Ovary (tissue), 9 donors: ENCODE measurements around the gene TAGAP. TPM values are rescaled to one million over a fixed set of nuclear protein-coding genes. Genes with fewer than 3 reads are reported as not detected.
"Not testable (repeated sequence)": the region's sequence is repeated elsewhere in the genome, so short reads cannot be mapped to it uniquely, and the experiment has no call there.

Experiments used
- DNase-seq, 5 donors: peaks; one replicate each; pipeline ENCODE4 v3.0.0-alpha.2; 2019 to 2020
- H3K27ac ChIP-seq, 2 donors: fragments of 200-600 bp; one replicate each; pipeline versions ENCODE4 v1.5.1 to v1.8.0; 2019 to 2022
- H3K27me3 ChIP-seq: fragments of 200-600 bp; one replicate; pipeline ENCODE4 v1.8.0; 2022
- H3K36me3 ChIP-seq: fragments of 200-600 bp; sonication (generic); one replicate; pipeline ENCODE4 v1.5.1; 2019
- H3K4me1 ChIP-seq: one replicate; pipeline ENCODE4 v1.8.1; 2013; ENCODE audit warnings: mild to moderate bottlenecking, moderate library complexity; ENCODE audit not compliant: insufficient read depth
- H3K4me3 ChIP-seq: fragments of 200-600 bp; sonication (generic); one replicate; pipeline ENCODE4 v1.5.1; 2017
- H3K9me3 ChIP-seq, 2 donors: fragments of 200-600 bp in 1 of 2; sonication (generic) in 1 of 2; one replicate each; pipeline versions ENCODE4 v1.5.1 to v1.8.1; 2013 to 2019; ENCODE audit warnings: mild to moderate bottlenecking in 1 of 2, moderate library complexity in 1 of 2
- EP300 ChIP-seq: sonication (generic); formaldehyde crosslinking; IDR thresholded peaks from one replicate; pipeline ENCODE4 v1.6.1; 2017; ENCODE audit warnings: antibody characterized with exemption
- POLR2A ChIP-seq: fragments of 450-650 bp; IDR thresholded peaks from one replicate; pipeline ENCODE4 v1.6.1; 2017; ENCODE audit warnings: antibody characterized with exemption, mild to moderate bottlenecking, moderate library complexity
- WGBS, 3 donors: extraction: QIAGEN DNeasy Blood & Tissue Kit in 1 of 3; methylation state at CpG; one replicate each; pipeline versions ENCODE4 v1.1.5 to v1.1.7; 2013 to 2017; 5-methylcytosine and 5-hydroxymethylcytosine counted together
- intact Hi-C, 4 donors: fragments of 100-400 bp; cut with DNase I; formaldehyde crosslinking; loops; one replicate each; pipeline versions ENCODE4 v1.11.0 to v1.15.1; 2022 to 2023
- polyA plus RNA-seq, 2 donors: library from polyadenylated mRNA; stranded (reverse); fragments of 200-250 nt in 1 of 2; fragments of 350-450 nt in 1 of 2; fragmentation: Illumina TruSeq in 1 of 2; extraction: RNeasy Lipid Tissue Mini Kit (QIAGEN cat#74804) in 1 of 2; gene quantifications; one replicate each; pipeline ENCODE4 v1.2.3, GENCODE V29; 2013 to 2014
- total RNA-seq, 7 donors: library from RNA; depleted of rRNA in 2 of 7; stranded (reverse); fragments of >200 nt in 2 of 7; fragmentation: NEBNext Ultra II Directional in 3 of 7; extraction: Animal tissue kit (Norgen Biotek cat#: 25700) in 3 of 7; gene quantifications; one replicate each; pipeline versions ENCODE4 v1.1.0 to v1.2.4, GENCODE V29; 2016 to 2023
- TF ChIP-seq, protein P1 (sequence below), 3 donors: fragments of 450-650 bp in 2 of 3; fragments of 200-600 bp in 1 of 3; IDR thresholded peaks; one replicate each; pipeline versions ENCODE4 v1.5.1 to v1.8.0; 2016 to 2022; ENCODE audit warnings: antibody characterized with exemption in 3 of 3, mild to moderate bottlenecking in 1 of 3
- donor health status: DM: no; HTN: no; CAD: no; lungs with moderate emphysema.
- donor health status: DM: no; HTN: no; CAD: no.
- donor health status: Bipolar disorder and iron deficiency.
- donor health status: DM: yes; HTN: yes; CAD: no.
- donor health status: DM: no; HTN: no; CAD: no.
- donor health status: DM: yes; HTN: yes; CAD: no.

TAGAP gene
- total and polyA plus RNA-seq, 9 donors = 0.58 to 5.1 (median 1.4) TPM

DNA sequence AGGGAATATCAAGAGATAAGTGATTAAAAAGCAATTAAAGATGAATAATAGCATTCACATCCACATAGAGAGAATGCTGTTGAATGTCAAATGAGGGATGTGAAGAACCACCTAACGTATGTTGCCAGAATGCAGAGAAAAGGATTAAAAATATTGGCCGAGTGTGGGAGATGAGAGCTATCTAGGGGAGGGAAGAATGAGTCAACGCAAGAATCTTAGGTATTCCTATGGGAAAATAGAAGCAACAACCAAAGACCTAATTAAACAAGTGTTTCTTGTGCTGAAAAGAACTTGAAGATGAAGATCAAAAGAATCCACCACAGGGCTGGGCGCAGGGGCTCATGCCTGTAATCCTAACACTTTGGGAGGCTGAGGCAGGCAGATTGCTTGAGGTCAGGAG is 32.6 kb downstream of the TAGAP start:
- 17 to 51% (median 47%) methylated on average over 4 of the region's 4 CpGs for WGBS, 3 donors
- H3K9me3 ChIP-seq = peaks cover 0 to 5% of the 10 kb centered on the region in 2 donors
- H3K27ac ChIP-seq = no peak overlapping the region
- peaks cover 1% of the 10 kb centered on the region for H3K4me1 ChIP-seq
- no peak for DNase-seq
- no peaks in the 10 kb centered on the region for H3K36me3 ChIP-seq
- no peaks in the 10 kb centered on the region for H3K27me3 ChIP-seq
- intact Hi-C loops = loop anchor here in 1 of 4 donors (10.0 kb wide), 1 partner anchor 123 kb away; no protein-coding TSS in a partner anchor
- H3K4me3 ChIP-seq = no peak overlapping the region
- no peak for TF ChIP-seq EP300
- TF ChIP-seq, protein P1, sequence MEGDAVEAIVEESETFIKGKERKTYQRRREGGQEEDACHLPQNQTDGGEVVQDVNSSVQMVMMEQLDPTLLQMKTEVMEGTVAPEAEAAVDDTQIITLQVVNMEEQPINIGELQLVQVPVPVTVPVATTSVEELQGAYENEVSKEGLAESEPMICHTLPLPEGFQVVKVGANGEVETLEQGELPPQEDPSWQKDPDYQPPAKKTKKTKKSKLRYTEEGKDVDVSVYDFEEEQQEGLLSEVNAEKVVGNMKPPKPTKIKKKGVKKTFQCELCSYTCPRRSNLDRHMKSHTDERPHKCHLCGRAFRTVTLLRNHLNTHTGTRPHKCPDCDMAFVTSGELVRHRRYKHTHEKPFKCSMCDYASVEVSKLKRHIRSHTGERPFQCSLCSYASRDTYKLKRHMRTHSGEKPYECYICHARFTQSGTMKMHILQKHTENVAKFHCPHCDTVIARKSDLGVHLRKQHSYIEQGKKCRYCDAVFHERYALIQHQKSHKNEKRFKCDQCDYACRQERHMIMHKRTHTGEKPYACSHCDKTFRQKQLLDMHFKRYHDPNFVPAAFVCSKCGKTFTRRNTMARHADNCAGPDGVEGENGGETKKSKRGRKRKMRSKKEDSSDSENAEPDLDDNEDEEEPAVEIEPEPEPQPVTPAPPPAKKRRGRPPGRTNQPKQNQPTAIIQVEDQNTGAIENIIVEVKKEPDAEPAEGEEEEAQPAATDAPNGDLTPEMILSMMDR (IDR thresholded peaks at IDR 0.05) = no peak
- TF ChIP-seq POLR2A = no peak

DNA sequence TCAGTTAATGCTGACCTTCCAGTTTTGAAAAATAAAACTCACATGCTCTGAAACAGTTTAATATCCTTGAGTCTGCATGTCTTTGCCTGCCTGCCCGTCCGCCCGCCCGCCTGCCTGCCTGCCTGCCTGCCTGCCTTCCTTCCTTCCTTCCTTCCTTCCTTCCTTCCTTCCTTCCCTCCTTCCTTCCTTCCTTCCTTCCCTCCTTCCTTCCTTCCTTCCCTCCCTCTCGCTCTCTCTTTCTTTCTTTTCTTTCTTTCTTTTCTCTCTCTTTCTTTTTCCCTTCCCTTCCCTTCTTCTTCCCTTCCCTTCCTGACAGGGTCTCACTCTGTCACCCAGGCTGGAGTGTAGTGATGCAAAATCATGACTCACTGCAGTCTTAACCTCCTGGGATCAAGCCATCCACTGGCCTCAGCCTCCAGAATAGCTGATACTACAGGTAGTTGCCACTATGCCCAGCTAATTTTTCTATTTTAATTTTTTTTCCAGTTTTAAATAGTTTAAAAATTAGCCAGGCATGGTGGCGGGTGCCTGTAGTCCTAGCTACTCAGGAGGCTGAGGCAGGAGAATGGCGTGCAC is 34.7 kb downstream of the TAGAP start:
- H3K27ac ChIP-seq, H3K9me3 ChIP-seq, H3K4me3 ChIP-seq, H3K4me1 ChIP-seq, H3K36me3 ChIP-seq, H3K27me3 ChIP-seq, DNase-seq: not testable (repeated sequence)
- WGBS, 3 donors = 74 to 82% (median 79%) methylated on average over 7 of the region's 7 CpGs
- intact Hi-C loops = loop anchor here in 1 of 4 donors (10.0 kb wide), 1 partner anchor 125 kb away; no protein-coding TSS in a partner anchor

- Histone ChIP-seq H3K4me3 (no peak overlapping the region), H3K27me3 (no peaks in the 10 kb centered on the region), H3K4me1 (peaks cover 1% of the 10 kb centered on the region), H3K27ac (no peak overlapping the region), H3K9me3 (no peaks in the 10 kb centered on the region), H3K36me3 (no peaks in the 10 kb centered on the region)
- intact Hi-C loops = loop anchor here in 1 of 4 donors (10.0 kb wide), 1 partner anchor 96 kb away; no protein-coding TSS in a partner anchor
- DNase-seq = no peak
- 52 to 66% (median 65%) methylated on average over 10 of the region's 10 CpGs for WGBS, 3 donors
- TF ChIP-seq POLR2A (no peak), EP300 (no peak)
- TF ChIP-seq, protein P1 (IDR thresholded peaks at IDR 0.05) = no peak
Observed at GRCh38 chr6:159008656-159009288, 36.0 kb downstream of the TAGAP start.

DNA sequence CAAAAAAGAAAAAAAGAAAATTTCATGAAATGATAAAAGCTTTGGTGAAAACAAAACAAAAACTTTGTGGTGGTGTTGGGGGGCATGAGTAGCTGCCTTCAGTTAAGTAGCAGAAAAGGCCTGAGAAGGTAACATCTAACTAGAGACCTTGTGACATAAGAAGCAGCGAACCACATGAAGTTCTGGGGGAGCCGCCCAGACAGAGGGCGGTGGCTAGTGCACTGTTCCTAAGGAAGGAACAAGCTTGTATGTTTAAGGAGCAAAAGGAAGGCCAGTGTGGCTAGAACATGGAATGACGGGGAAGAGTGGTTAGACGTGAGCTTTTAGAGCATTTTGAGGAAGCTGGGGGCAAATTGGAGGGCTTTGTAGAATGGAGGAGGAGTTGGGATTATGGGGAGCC is 37.3 kb downstream of the TAGAP start:
- H3K27ac ChIP-seq = no peak overlapping the region
- no peaks in the 10 kb centered on the region for H3K36me3 ChIP-seq
- H3K4me1 ChIP-seq = peaks cover 1% of the 10 kb centered on the region
- no peaks in the 10 kb centered on the region for H3K9me3 ChIP-seq
- H3K27me3 ChIP-seq = no peaks in the 10 kb centered on the region
- TF ChIP-seq POLR2A (no peak), EP300 (no peak)
- TF ChIP-seq, protein P1 (IDR thresholded peaks at IDR 0.05) = no peak
- H3K4me3 ChIP-seq = no peak overlapping the region
- DNase-seq = no peak
- intact Hi-C loops = loop anchor here in 1 of 4 donors (10.0 kb wide), 1 partner anchor 97 kb away; no protein-coding TSS in a partner anchor
- 87 to 93% (median 92%) methylated on average over 5 of the region's 5 CpGs for WGBS, 3 donors

DNA sequence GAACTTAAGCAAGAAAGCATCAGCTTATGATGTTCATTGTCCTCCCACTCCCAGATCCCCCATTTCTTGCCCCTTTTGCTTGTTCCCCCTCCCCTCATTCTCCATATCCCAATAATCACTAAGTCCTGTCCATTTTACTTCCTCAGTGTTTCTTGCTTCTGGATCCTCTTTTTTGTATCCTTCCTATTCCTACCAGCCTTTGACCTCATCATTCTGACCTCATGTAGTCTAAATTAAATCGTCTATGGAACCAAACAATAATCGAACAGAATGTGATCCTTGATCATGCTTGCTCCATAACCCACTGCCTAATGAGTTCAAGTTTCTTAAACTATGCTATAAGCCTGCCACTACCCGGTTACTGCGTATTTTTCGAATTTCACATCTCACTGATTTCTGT is 39.4 kb downstream of the TAGAP start:
- peaks cover 1% of the 10 kb centered on the region for H3K4me1 ChIP-seq
- no peak overlapping the region for H3K4me3 ChIP-seq
- WGBS, 3 donors = 90 to 93% (median 92%) methylated on average over 5 of the region's 5 CpGs
- no peak overlapping the region for H3K27ac ChIP-seq
- intact Hi-C loops = loop anchor here in 1 of 4 donors (10.0 kb wide), 1 partner anchor 99 kb away; no protein-coding TSS in a partner anchor
- H3K27me3 ChIP-seq = no peaks in the 10 kb centered on the region
- H3K9me3 ChIP-seq = no peaks in the 10 kb centered on the region
- H3K36me3 ChIP-seq = no peaks in the 10 kb centered on the region
- DNase-seq = no peak
- no peak for TF ChIP-seq POLR2A
- no peak for TF ChIP-seq EP300
- TF ChIP-seq, protein P1 (IDR thresholded peaks at IDR 0.05) = no peak
